Measurements from ENCODE around the gene SDC4.

The SDC4 gene

GRCh38 chr20:45301824-45302271 is 46.4 kb downstream of the SDC4 start:
- Histone ChIP-seq H2BK5ac (ENCODE audit: low read depth, low read length, poor library complexity) (no peak overlapping the region), H2AK5ac (ENCODE audit: low read length) (no peak overlapping the region), H2BK12ac (ENCODE audit: low read length) (no peak overlapping the region), H2AFZ (ENCODE audit: insufficient read depth, low read length, poor library complexity) (no peak overlapping the region), H3K27ac (ENCODE audit: low read depth, low read length) (no peak overlapping the region), H3K27me3 (ENCODE audit: insufficient read depth, low read length) (no peaks in the 10 kb centered on the region), H3K4me1 (ENCODE audit: control insufficient read depth in 1 of 2, insufficient read depth in 2 of 2, low read length in 2 of 2) (peaks cover 0 to 3% of the 10 kb centered on the region in 2 experiments), H3K79me1 (ENCODE audit: low read length) (no peaks in the 10 kb centered on the region), H3K9ac (ENCODE audit: low read length) (no peak overlapping the region), H3K79me2 (ENCODE audit: control insufficient read depth, insufficient read depth, low read length, poor library complexity) (no peaks in the 10 kb centered on the region), H4K8ac (ENCODE audit: low read depth, low read length) (no peak overlapping the region), H3K9me3 (ENCODE audit: insufficient read depth, low read depth, low read length) (peaks cover 4% of the 10 kb centered on the region), H3K4ac (ENCODE audit: low read depth, low read length) (no peak overlapping the region), H3K4me2 (ENCODE audit: low read length) (no peak overlapping the region), H3K4me3 (ENCODE audit: low read depth, low read length) (no peak overlapping the region), H4K91ac (ENCODE audit: low read depth, low read length) (no peak overlapping the region), H3K14ac (ENCODE audit: low read length) (no peak overlapping the region), H3K18ac (ENCODE audit: low read length) (no peak overlapping the region), H2BK120ac (ENCODE audit: insufficient read depth, low read length, poor library complexity) (no peak overlapping the region), H4K12ac (ENCODE audit: low read depth, low read length) (no peak overlapping the region), H3K23ac (ENCODE audit: low read length) (no peak overlapping the region), H3K36me3 (ENCODE audit: control insufficient read depth in 1 of 2, insufficient read depth in 2 of 2, low read length in 2 of 2) (no peaks in the 10 kb centered on the region)
- no CpG with 5 or more reads among the region's 5 CpGs for WGBS (ENCODE audit: extremely low coverage, insufficient coverage, insufficient read length)
- DNase-seq = no peak

- Histone ChIP-seq H3K27me3 (ENCODE audit: insufficient read depth, low read length) (no peaks in the 10 kb centered on the region), H2BK12ac (ENCODE audit: low read length) (no peak overlapping the region), H3K79me2 (ENCODE audit: control insufficient read depth, insufficient read depth, low read length, poor library complexity) (no peaks in the 10 kb centered on the region), H4K8ac (ENCODE audit: low read depth, low read length) (no peak overlapping the region), H2BK5ac (ENCODE audit: low read depth, low read length, poor library complexity) (no peak overlapping the region), H4K91ac (ENCODE audit: low read depth, low read length) (no peak overlapping the region), H3K23ac (ENCODE audit: low read length) (no peak overlapping the region), H3K36me3 (ENCODE audit: control insufficient read depth in 1 of 2, insufficient read depth in 2 of 2, low read length in 2 of 2) (no peaks in the 10 kb centered on the region), H3K18ac (ENCODE audit: low read length) (no peak overlapping the region), H3K27ac (ENCODE audit: low read depth, low read length) (no peak overlapping the region), H3K4ac (ENCODE audit: low read depth, low read length) (no peak overlapping the region), H3K9ac (ENCODE audit: low read length) (no peak overlapping the region), H2BK120ac (ENCODE audit: insufficient read depth, low read length, poor library complexity) (no peak overlapping the region), H3K79me1 (ENCODE audit: low read length) (no peaks in the 10 kb centered on the region), H2AFZ (ENCODE audit: insufficient read depth, low read length, poor library complexity) (no peak overlapping the region), H3K4me1 (ENCODE audit: control insufficient read depth in 1 of 2, insufficient read depth in 2 of 2, low read length in 2 of 2) (no peaks in the 10 kb centered on the region), H4K12ac (ENCODE audit: low read depth, low read length) (no peak overlapping the region), H3K14ac (ENCODE audit: low read length) (no peak overlapping the region), H3K9me3 (ENCODE audit: insufficient read depth, low read depth, low read length) (peaks cover 4% of the 10 kb centered on the region), H3K4me2 (ENCODE audit: low read length) (no peak overlapping the region), H3K4me3 (ENCODE audit: low read depth, low read length) (no peak overlapping the region), H2AK5ac (ENCODE audit: low read length) (no peak overlapping the region)
- peak in 1 of 2 donors; percentile 38 for DNase-seq
- whole genome bisulfite sequencing (ENCODE audit: extremely low coverage, insufficient coverage, insufficient read length) = no CpG with 5 or more reads among the region's 4 CpGs
These were observed 47.3 kb downstream of the SDC4 start for GRCh38 chr20:45300961-45301360.

GRCh38 chr20:45299786-45300185 is 48.4 kb downstream of the SDC4 start:
- WGBS (ENCODE audit: extremely low coverage, insufficient coverage, insufficient read length) = no CpG with 5 or more reads among the region's 6 CpGs
- no peak overlapping the region for H2BK120ac ChIP-seq (ENCODE audit: insufficient read depth, low read length, poor library complexity)

GRCh38 chr20:45297786-45298497 is 50.3 kb downstream of the SDC4 start:
- no peak overlapping the region for H3K27ac ChIP-seq (ENCODE audit: low read depth, low read length)
- no peak overlapping the region for H4K91ac ChIP-seq (ENCODE audit: low read depth, low read length)
- no CpG with 5 or more reads among the region's 52 CpGs for WGBS (ENCODE audit: extremely low coverage, insufficient coverage, insufficient read length)
- H3K4me2 ChIP-seq (ENCODE audit: low read length) = no peak overlapping the region
- H2AFZ ChIP-seq (ENCODE audit: insufficient read depth, low read length, poor library complexity) = no peak overlapping the region
- H3K4me3 ChIP-seq (ENCODE audit: low read depth, low read length) = no peak overlapping the region
- H3K9me3 ChIP-seq (ENCODE audit: insufficient read depth, low read depth, low read length) = no peaks in the 10 kb centered on the region
- no peak overlapping the region for H4K12ac ChIP-seq (ENCODE audit: low read depth, low read length)
- no peak overlapping the region for H3K14ac ChIP-seq (ENCODE audit: low read length)
- H3K9ac ChIP-seq (ENCODE audit: low read length) = no peak overlapping the region
- H2BK5ac ChIP-seq (ENCODE audit: low read depth, low read length, poor library complexity) = no peak overlapping the region
- no peak overlapping the region for H2BK120ac ChIP-seq (ENCODE audit: insufficient read depth, low read length, poor library complexity)
- H3K4ac ChIP-seq (ENCODE audit: low read depth, low read length) = no peak overlapping the region
- no peak for DNase-seq
- no peak overlapping the region for H4K8ac ChIP-seq (ENCODE audit: low read depth, low read length)
- no peaks in the 10 kb centered on the region for H3K79me2 ChIP-seq (ENCODE audit: control insufficient read depth, insufficient read depth, low read length, poor library complexity)
- H3K23ac ChIP-seq (ENCODE audit: low read length) = no peak overlapping the region
- H3K4me1 ChIP-seq (ENCODE audit: control insufficient read depth in 1 of 2, insufficient read depth in 2 of 2, low read length in 2 of 2) = peaks cover 3 to 7% of the 10 kb centered on the region in 2 experiments
- H2AK5ac ChIP-seq (ENCODE audit: low read length) = no peak overlapping the region
- H3K79me1 ChIP-seq (ENCODE audit: low read length) = peaks cover 5% of the 10 kb centered on the region
- no peak overlapping the region for H3K18ac ChIP-seq (ENCODE audit: low read length)
- H2BK12ac ChIP-seq (ENCODE audit: low read length) = no peak overlapping the region
- peaks cover 6% of the 10 kb centered on the region for H3K27me3 ChIP-seq (ENCODE audit: insufficient read depth, low read length)
- no peaks in the 10 kb centered on the region for H3K36me3 ChIP-seq (ENCODE audit: control insufficient read depth in 1 of 2, insufficient read depth in 2 of 2, low read length in 2 of 2)

More at GRCh38 chr20:45299786-45300185, 48.4 kb downstream of the SDC4 start:
- Histone ChIP-seq H3K18ac (ENCODE audit: low read length) (no peak overlapping the region), H3K23ac (ENCODE audit: low read length) (no peak overlapping the region), H2AFZ (ENCODE audit: insufficient read depth, low read length, poor library complexity) (no peak overlapping the region), H3K27me3 (ENCODE audit: insufficient read depth, low read length) (no peaks in the 10 kb centered on the region), H3K4me1 (ENCODE audit: control insufficient read depth in 1 of 2, insufficient read depth in 2 of 2, low read length in 2 of 2) (no peaks in the 10 kb centered on the region), H3K14ac (ENCODE audit: low read length) (no peak overlapping the region), H3K79me1 (ENCODE audit: low read length) (no peaks in the 10 kb centered on the region), H4K12ac (ENCODE audit: low read depth, low read length) (no peak overlapping the region), H4K8ac (ENCODE audit: low read depth, low read length) (no peak overlapping the region), H3K4ac (ENCODE audit: low read depth, low read length) (no peak overlapping the region), H3K4me2 (ENCODE audit: low read length) (no peak overlapping the region), H2AK5ac (ENCODE audit: low read length) (no peak overlapping the region), H3K36me3 (ENCODE audit: control insufficient read depth in 1 of 2, insufficient read depth in 2 of 2, low read length in 2 of 2) (no peaks in the 10 kb centered on the region), H3K9me3 (ENCODE audit: insufficient read depth, low read depth, low read length) (peaks cover 4% of the 10 kb centered on the region), H3K79me2 (ENCODE audit: control insufficient read depth, insufficient read depth, low read length, poor library complexity) (no peaks in the 10 kb centered on the region), H2BK12ac (ENCODE audit: low read length) (no peak overlapping the region), H3K4me3 (ENCODE audit: low read depth, low read length) (no peak overlapping the region), H3K9ac (ENCODE audit: low read length) (no peak overlapping the region), H3K27ac (ENCODE audit: low read depth, low read length) (no peak overlapping the region), H4K91ac (ENCODE audit: low read depth, low read length) (no peak overlapping the region), H2BK5ac (ENCODE audit: low read depth, low read length, poor library complexity) (no peak overlapping the region)
- DNase-seq = no peak
